NCI-H2227 treated with DMSO at 0.1 percent for 48 hours (cell line): ENCODE measurements around the gene SCAP.
A peak's percentile ranks its signal among the peaks of the same experiment; 100 is the strongest.
"Not testable (repeated sequence)": the region's sequence is repeated elsewhere in the genome, so short reads cannot be mapped to it uniquely, and the experiment has no call there.

Experiments
- DNase-seq: peaks from one replicate; lab custom pipeline; 2025; lab: John Stamatoyannopoulos, UW

Gene SCAP

DNA sequence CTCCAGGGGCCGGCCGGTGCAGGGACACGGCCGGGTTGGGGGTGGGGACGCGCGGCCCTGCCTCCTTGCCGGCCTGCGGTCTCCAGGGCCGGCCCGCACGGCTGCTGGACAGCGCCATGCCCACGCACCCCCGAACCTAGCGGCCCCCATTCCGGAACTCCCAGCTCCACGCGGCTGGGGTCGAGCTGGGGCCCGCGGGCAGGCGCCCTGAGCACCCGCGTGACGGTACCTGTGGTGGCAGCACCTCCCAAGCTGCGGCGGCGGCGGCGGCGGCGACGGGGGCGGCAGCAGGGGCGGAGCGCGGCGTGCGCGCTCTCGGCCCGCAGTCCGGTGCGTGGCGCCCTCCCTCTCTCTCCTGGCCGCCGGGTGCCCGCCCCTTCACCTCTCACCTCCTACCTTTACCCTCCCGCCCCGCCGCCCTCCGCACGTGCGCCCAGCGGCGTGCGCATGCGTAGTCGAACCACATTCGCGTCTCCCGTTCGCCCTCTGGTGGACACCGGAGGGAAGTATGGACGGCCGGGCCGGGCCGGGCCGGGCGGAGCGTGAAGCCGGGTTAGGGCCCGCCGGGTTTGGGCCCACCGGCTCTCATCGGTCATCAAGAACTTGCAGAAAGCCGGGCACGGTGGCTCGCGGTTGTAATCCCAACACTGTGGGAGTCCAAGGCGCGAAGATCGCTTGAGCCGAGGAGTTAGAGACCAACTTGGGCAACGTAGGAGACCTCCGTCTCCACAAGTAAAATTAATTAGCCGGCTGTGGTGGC is at the start of gene SCAP:
Gene SCAP, minus strand, starts transcription at position 372 of the 760 bp plus-strand sequence. CDS start 32,948 bp downstream, outside the sequence.
- peak; percentile 72 for DNase-seq

GRCh38 chr3:47523310-47524073 is 47.8 kb upstream of the SCAP start:
- DNase-seq: no peak

DNA sequence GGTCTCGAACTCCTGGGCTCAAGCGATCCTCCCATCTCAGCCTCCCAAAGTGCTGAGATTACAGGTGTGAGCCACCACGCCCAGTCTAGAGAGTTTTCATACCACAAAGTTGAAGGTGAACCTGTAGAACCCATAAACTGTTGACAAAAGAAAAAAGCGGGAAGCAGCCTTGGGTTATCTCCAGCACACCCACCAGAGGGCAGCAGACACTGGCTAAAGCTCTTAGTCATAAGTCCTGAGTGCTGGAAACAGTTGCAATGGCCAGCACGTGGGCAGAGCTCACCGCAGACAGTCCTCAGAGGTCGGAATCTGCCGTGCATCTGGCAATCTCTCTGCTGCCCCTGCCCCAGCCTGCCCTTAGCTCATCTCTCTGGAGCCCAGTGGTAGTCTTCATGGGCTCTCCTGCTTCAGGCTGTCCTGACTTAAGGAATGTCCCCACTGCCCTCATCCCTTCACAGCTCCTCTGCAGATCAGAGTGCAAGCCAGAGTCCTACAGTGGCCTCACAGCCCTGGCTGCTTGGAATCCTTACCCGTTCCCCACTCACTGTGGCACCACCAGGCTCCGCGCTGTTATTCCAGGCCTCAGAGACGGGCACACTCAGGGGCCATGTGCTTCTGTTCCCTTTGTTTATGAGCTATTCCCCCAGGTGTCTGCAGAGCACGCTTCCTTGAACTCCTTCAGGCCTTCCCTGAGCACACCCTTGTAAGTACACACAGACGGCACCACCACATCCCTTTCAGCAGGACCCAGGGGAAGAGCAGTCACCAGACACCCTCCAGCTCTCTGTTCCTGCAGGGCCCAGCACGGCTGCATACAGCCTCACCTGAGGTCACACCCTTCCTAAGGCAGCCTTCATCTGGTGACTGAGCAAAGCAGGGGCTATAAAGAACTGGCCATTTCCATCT is 46.6 kb upstream of the SCAP start:
- DNase-seq: peak; percentile 83

GRCh38 chr3:47520756-47521155 is 45.0 kb upstream of the SCAP start:
- peak; percentile 45 for DNase-seq

DNA sequence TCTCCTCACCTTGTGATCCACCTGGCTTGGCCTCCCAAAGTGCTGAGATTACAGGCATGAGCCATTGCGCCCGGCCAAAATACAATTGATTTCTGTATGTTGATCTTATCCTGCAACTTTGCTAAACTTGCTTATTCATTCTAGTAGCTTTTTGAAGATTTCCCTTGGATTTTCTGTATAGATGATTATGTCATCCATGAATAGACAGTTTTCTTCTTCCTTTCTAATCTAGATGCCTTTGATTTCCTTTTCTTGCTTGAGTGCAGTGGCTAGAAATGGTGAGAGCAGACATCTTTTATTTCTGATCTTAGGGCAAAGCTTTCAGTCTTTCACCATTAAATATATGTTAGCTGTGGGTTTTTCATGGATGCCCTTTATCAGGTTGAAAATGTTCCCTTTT is 42.2 kb upstream of the SCAP start:
- DNase-seq: no peak

GRCh38 chr3:47515864-47516319 is 40.2 kb upstream of the SCAP start:
- DNase-seq: peak; percentile 7

- no peak for DNase-seq
Observed at GRCh38 chr3:47515100-47515499, 39.4 kb upstream of the SCAP start.

DNA sequence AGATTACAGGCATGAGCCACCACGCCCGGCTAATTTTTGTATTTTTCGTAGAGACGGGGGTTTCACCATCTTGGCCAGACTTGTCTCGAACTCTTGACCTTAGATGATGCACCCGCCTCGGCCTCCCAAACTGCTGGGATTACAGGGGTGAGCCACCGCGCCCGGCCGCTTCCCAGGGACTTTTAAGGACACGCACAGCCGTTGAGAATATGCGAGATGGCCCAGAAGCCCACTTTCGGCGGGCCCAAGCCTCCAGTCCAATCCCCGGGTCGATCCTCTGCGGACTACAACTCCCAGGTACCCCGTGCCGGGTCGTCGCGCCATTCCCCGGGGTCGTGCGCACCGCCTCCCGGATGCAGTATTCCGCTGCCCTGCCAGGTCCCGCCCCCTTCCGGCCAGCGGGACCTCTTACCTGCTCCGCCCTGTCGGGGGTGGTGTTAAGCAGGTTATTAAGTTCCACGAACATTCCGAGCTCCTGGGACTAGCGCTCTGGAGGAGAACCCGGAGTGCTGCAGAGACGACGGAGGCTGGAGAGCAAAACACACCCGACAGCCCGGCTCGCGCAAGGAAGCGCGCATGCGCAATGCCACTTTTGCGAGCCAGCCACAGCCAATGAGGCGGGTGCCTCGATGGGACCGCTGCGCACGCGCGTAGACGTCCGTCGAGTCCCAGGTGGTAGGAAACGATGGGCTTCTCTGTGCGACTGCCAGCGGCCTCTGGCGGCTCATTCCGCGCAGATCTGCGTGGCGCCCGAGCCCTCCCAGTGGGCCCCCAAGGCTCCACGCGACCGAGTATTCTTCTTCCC is 37.6 kb upstream of the SCAP start, which contains the start of gene ELP6:
Gene ELP6, minus strand, starts transcription at position 588 of the 805 bp plus-strand sequence. Its CDS starts 122 bp downstream, at position 466.
- peak; percentile 98 for DNase-seq

DNA sequence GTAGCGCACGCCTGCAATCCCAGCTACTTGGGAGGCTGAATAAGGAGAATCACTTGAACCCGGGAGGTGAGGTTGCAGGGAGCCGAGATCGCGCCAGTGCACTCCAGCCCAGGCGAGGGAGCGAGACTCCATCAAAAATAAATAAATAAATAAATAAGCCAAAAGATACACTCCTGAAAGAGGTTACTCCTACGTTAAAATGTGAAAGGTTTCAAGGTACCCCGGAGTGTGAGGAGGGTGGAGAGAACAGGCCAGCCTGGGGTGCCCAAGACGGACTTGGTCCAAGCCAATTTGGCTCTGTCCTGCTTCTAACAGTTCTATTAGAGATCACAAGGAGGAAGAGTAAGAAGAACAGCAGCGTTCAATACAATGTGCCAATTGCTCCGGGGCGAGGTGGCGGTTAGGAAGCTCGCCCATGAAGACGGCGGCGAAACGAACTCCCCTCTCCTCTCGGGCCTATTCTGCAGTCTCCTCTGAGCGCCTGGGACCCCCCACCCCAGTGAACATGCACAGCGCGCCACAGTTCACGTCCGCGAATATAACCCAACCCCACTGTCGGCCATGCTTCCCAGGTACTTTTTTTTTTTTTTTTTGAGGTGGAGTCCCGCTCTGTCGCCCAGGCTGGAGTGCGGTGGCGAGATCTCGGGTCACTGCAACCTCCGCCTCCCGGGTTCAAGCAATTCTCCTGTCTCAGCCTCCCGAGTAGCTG is 36.8 kb upstream of the SCAP start:
- DNase-seq: peak; percentile 11

- DNase-seq: not testable (repeated sequence)
Observed at GRCh38 chr3:47505267-47505666, 29.5 kb upstream of the SCAP start.

- no peak for DNase-seq
Observed at GRCh38 chr3:47504113-47504512, 28.4 kb upstream of the SCAP start.

DNA sequence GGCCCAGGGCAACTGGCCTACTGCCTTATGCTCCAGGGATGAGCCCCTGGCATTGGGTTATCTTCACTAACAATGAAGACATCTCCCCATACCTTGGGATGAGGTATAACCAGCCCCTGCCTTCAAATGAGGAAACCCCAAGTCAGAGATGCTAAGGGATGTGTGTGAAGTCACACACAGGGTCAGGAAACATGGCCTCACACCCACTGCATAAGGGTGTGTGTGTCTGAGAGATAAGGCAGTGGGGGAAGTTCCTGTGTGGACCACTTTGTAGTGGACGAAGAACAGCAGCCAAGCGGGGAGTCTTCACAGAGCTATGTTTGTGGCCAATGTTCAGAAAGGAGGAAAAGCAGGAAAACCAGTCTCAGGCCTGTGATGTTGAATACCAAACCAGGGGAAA is 27.3 kb upstream of the SCAP start:
- DNase-seq: no peak

DNA sequence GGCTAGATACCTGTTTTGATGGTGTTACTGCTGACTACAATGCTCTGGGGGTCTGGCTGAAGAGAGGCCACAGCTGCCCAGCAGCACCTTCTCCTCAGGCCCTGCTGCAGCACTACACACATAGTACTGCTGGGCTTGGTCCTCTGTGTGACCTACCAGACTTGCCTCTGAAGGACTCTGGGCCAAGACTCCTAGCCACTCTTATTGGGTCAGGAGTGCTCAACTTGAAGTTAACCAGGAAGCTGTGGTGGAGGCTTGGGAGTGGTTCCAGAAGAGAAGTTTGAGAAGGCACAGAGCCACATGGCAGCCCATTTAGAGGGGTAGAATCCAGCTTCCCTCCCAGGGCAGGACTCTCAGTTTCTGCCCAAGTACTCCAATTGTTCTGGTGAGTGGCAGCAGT is 21.2 kb upstream of the SCAP start:
- no peak for DNase-seq

GRCh38 chr3:47495886-47496285 is 20.1 kb upstream of the SCAP start:
- no peak for DNase-seq

- no peak for DNase-seq
Observed at GRCh38 chr3:47495111-47495510, 19.4 kb upstream of the SCAP start.

- no peak for DNase-seq
Observed at GRCh38 chr3:47491777-47492176, 16.0 kb upstream of the SCAP start.

DNA sequence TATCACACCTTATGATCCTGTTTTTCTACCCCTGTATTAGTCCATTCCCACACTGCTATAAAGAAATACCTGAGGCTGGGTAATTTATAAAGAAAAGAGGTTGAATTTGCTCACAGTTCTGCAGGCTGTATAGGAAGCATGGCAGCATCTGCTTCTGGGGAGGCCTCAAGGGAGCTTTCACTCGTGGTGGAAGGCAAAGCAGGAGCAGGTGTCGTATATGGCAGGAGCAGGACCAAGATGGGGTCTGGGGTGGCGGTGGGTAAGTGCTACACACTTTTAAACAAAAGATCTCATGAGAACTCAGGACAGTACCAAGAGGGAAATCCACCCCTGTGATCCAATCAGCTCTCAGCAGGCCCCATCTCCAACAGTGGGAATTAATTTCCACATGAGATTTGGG is 15.4 kb upstream of the SCAP start:
- no peak for DNase-seq

DNA sequence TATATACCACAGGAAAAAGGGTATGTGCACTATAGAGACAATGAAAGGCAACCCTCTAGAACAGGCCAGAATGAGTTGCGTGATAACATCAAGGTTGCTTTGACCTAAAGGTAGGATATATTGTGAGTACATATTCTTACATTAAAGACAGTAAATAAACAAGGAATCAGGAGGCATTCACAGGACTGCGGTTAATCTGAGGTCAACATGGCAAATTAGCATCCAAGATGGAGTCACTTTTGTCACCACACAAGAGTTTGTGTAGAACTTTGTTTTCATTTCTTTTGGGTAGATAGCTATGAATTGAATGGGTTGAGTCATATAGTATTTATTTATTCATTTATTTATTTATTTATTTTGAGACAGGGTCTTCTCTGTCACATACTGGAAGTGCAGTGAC is 11.5 kb upstream of the SCAP start:
- no peak for DNase-seq

DNA sequence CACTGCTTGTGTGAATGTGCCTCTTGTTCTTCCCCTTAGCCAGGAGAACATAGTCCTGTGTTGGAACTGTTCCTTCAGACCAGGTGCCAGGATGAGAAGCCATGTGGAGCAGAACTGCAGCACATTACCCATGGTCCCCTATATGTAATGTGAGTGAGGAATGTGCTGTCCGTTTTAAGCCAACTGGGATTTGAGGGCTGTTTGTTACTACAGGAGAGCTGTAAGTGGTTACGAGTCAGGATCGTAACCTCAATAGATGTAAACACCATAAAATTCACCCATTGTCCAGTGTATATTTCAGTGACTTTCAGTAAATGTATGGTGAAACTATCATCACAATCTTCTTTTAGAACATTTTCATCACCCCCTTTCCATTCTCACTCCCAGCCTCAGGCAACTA is 10.1 kb upstream of the SCAP start:
- no peak for DNase-seq

GRCh38 chr3:47482366-47482765 is 6.6 kb upstream of the SCAP start:
- no peak for DNase-seq

DNA sequence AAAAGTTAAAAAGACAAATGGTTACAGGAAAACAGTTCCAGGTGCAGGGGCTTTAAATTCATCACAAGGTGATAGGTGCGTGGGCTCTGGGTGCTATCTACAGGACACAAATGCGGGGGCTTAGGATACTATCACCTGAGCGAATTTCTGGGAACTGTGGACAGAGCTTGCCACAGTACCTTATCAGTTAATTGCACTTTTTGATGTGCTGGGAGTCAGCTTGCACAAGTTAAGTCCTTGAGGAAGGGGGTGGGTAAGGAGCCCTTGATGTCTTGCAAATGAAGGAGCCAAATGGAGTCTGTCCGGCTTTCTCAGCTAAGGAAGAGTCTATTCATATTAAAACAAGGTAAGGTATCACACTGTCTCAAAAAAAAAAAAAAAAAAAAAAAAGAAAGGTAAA is 6.0 kb upstream of the SCAP start:
- DNase-seq: not testable (repeated sequence)
